Neuron (in vitro differentiated cells): ENCODE measurements around the gene CC2D2A.
"Not testable (repeated sequence)": the region's sequence is repeated elsewhere in the genome, so short reads cannot be mapped to it uniquely, and the experiment has no call there.

Experiments
- H2AFZ ChIP-seq: one replicate; pipeline ENCODE4 v1.6.1; 2013; ENCODE audit warnings: low read depth, mild to moderate bottlenecking, inconsistent platforms, low read length, moderate library complexity
- H3K27me3 ChIP-seq: one replicate; pipeline ENCODE4 v1.6.1; 2013; ENCODE audit warnings: low read length; ENCODE audit not compliant: insufficient read depth
- H3K36me3 ChIP-seq: one replicate; pipeline ENCODE4 v1.6.1; 2013; ENCODE audit warnings: low read length; ENCODE audit not compliant: insufficient read depth
- H3K4me1 ChIP-seq: one replicate; pipeline ENCODE4 v1.6.1; 2013; ENCODE audit warnings: low read length; ENCODE audit not compliant: insufficient read depth
- H3K4me3 ChIP-seq: 2 replicates; pipeline ENCODE4 v1.5.1; 2013; ENCODE audit warnings: mild to moderate bottlenecking, low read length, moderate library complexity
- H3K9me3 ChIP-seq: one replicate; pipeline ENCODE4 v1.6.1; 2013; ENCODE audit warnings: low read length

The CC2D2A gene

DNA sequence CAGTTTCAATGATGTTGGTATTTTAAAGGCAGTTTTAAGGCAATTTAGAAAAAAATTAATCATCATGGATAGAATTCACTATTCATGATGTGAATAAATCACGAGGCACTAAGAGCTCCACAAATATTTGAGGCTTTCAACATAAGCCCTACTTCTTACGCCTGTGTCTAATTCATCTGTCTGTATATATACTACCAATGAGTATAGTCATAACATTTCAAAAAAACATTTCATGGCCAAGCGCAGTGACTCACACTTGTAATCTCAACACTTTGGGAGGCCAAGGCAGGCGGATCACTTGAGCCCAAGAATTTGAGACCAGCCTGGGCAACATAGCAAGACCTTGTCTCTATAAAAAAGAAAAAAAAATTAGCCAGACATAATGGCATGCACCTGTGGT is 129.0 kb downstream of the CC2D2A start:
- no peak overlapping the region for H2AFZ ChIP-seq
- H3K9me3 ChIP-seq, result no peaks in the 10 kb centered on the region
- H3K27me3 ChIP-seq, result no peaks in the 10 kb centered on the region
- no peaks in the 10 kb centered on the region for H3K4me1 ChIP-seq
- H3K36me3 ChIP-seq, result peaks cover 41% of the 10 kb centered on the region
- H3K4me3 ChIP-seq, result no peak overlapping the region

DNA sequence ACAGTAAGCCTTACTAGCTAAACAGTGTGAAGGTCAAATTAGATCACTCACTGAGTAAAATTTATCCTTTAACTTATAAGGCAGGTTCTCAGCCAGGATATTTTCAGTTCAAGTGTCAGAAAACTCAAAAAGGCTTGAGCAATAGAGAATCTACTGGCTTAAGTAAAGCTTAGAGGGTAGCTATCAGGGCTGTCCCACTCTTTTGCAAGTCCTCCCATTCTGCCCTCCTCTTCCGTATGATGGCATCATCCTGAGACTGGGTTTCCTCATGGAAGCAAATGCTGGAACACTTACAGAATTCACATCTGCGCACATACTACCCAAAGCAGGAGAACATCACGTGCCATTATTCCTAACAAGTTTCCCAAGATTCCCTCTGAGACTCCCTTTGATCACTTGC is 130.5 kb downstream of the CC2D2A start:
- peaks cover 5% of the 10 kb centered on the region for H3K4me1 ChIP-seq
- peaks cover 3% of the 10 kb centered on the region for H3K9me3 ChIP-seq
- H3K27me3 ChIP-seq, result no peaks in the 10 kb centered on the region
- no peak overlapping the region for H2AFZ ChIP-seq
- H3K4me3 ChIP-seq, result no peak overlapping the region
- peaks cover 47% of the 10 kb centered on the region for H3K36me3 ChIP-seq

DNA sequence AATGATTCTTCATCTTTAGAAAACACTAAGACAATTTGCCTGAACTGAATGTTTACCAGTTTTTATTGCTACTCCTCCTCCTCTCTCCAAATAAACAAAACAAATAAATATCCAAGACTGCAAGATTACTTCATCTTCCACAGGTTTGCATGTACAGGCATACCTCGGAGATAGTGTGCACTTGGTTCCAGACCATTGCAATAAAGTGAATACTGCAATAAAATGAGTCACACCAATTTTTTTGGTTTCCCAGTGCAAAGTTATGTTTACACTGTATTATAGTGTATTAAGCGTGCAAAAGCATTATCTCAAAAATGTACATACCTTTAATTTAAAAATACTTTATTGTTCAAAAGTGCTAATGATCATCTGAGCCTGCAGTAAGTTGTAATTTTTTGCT is 132.2 kb downstream of the CC2D2A start:
- Histone ChIP-seq H3K4me1 (peaks cover 18% of the 10 kb centered on the region), H3K27me3 (no peaks in the 10 kb centered on the region), H2AFZ (no peak overlapping the region), H3K9me3 (peaks cover 3% of the 10 kb centered on the region), H3K36me3 (peaks cover 47% of the 10 kb centered on the region), H3K4me3 (no peak overlapping the region)

DNA sequence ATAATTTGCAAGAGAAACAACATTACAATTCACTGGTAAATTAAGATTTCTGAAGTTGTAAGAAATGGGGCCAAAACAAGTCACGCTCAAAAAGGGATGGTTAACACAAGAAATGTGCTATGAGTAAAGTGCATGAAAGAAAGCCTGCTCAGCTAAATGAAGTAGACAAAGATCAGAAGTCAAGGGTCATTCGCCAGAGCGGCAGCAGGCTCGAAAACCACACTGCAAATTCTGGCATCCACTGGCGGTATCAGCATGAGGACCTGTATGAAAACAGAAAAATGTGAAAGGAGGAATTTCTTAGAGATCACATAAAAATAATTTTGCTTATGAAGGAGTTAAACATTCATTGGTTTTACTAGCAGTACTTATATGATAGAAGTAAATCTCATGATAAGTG is 135.9 kb downstream of the CC2D2A start:
- Histone ChIP-seq H3K36me3 (peaks cover 46% of the 10 kb centered on the region), H3K27me3 (no peaks in the 10 kb centered on the region), H2AFZ (no peak overlapping the region), H3K9me3 (peaks cover 3% of the 10 kb centered on the region), H3K4me1 (peaks cover 18% of the 10 kb centered on the region), H3K4me3 (no peak overlapping the region)

DNA sequence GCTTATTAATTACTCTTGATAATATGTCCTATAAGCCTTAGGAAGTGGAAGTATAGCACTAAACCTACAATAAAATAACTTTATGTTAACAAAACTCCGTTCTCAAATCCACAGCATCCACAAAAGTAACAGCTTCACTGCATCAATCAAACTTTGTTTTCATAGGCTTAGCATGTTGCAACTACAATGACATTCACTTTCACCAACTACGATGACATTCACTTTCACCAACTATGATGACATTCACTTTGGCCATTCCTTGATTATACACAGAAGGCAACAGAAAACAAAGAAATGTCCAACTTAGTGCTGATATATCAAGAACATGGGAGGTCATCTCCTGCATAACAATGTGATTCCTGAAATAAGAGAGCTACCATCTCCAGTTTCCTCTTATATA is 141.2 kb downstream of the CC2D2A start:
- H3K4me1 ChIP-seq, result peaks cover 6% of the 10 kb centered on the region
- H2AFZ ChIP-seq, result no peak overlapping the region
- H3K27me3 ChIP-seq, result no peaks in the 10 kb centered on the region
- H3K4me3 ChIP-seq, result no peak overlapping the region
- peaks cover 9% of the 10 kb centered on the region for H3K9me3 ChIP-seq
- peaks cover 14% of the 10 kb centered on the region for H3K36me3 ChIP-seq

DNA sequence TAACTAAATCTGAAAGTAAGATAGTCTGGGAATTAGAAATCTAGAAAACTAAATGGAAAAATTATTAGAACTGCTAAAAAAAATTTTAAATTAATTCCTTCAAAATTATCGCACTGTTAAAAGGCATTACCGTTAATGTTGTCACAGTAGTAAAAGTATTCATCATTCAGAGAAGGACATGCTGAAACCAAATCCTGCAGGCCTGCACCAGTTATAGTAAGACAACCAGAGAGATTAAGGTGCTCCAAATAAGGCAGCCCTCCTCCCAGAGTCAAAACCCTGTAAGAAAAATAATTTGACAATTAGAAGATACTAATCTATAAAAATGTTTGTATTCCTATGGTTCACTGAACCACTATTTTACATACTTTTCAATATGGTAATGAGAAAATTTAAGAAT is 142.5 kb downstream of the CC2D2A start:
- Histone ChIP-seq H3K4me3 (no peak overlapping the region), H2AFZ (no peak overlapping the region), H3K36me3 (peaks cover 24% of the 10 kb centered on the region), H3K4me1 (no peaks in the 10 kb centered on the region), H3K27me3 (no peaks in the 10 kb centered on the region), H3K9me3 (peaks cover 16% of the 10 kb centered on the region)

DNA sequence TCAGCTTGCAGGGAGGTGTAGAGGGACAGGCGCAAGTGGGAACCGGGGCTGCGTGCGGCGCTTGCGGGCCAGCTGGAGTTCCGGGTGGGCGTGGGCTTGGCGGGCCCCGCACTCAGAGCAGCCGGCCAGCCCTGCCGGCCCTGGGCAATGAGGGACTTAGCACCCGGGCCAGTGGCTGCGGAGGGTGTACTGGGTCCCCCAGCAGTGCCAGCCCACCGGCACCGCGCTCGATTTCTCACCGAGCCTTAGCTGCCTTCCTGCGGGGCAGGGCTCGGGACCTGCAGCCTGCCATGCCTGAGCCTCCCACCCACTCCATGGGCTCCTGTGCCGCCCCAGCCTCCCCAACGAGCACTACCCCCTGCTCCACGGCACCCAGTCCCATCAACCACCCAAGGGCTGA is 145.2 kb downstream of the CC2D2A start:
- Histone ChIP-seq H3K9me3 (peaks cover 29% of the 10 kb centered on the region), H3K36me3 (peaks cover 28% of the 10 kb centered on the region)
- H2AFZ ChIP-seq, H3K4me3 ChIP-seq, H3K27me3 ChIP-seq, H3K4me1 ChIP-seq: not testable (repeated sequence)

DNA sequence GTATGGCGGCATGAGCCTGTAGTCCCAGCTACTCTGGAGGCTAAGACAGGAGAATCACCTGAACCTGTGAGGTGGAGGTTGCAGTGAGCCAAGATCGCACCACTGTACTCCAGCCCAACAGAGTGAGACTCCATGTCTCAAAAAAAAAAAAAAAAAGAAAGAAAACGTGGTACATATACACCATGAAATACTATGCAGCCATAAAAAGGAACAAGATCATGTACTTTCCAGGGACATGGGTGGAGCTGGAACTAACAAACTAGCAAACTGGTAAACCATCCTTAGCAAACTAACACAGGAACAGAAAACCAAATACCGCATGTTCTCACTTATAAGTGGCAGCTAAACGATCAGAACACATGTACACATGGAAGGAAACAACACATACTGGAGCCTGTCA is 147.7 kb downstream of the CC2D2A start:
- not testable (repeated sequence) for H2AFZ ChIP-seq, H3K4me3 ChIP-seq, H3K27me3 ChIP-seq, H3K4me1 ChIP-seq
- peaks cover 36% of the 10 kb centered on the region for H3K9me3 ChIP-seq
- peaks cover 32% of the 10 kb centered on the region for H3K36me3 ChIP-seq

DNA sequence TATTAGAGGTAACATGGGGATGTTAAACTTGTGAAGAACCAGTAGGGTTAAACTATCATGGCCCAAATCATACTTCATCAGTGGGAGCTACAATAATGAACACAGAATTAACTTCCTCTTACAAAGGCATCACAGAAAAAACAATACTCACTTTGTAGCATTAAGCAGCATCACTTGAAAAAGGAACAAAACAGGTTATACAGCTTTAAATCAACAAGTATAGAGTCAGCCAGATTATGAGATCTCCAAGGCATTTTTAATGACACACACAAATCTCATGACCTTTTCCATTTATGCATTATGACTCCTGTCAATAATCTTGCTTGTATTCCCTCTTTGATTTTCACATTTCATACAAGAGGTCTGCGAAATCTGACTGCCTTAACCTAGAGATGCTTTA is 167.1 kb downstream of the CC2D2A start:
- Histone ChIP-seq H3K36me3 (peaks cover 65% of the 10 kb centered on the region), H3K4me3 (no peak overlapping the region), H3K4me1 (no peaks in the 10 kb centered on the region), H2AFZ (no peak overlapping the region), H3K27me3 (no peaks in the 10 kb centered on the region), H3K9me3 (peaks cover 3% of the 10 kb centered on the region)

DNA sequence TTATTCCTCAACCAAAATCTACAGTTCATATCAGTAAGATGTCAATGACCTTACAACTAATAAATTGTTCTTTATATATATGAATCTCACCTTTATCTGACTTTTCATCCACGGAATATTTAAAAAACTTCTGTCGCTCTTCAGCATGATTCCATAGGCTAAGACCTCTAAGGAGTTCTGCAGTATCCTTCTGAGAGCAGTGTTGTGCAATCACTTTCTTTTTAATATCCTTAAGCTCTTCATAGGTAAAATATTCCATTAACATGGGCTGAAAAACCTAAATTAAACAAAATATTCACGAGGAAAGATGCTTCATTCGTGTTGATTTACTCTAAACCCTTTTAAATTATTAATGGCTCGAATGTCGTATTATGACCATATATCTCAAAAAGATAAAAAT is 168.7 kb downstream of the CC2D2A start:
- Histone ChIP-seq H3K9me3 (peaks cover 2% of the 10 kb centered on the region), H3K4me3 (no peak overlapping the region), H3K36me3 (peaks cover 62% of the 10 kb centered on the region), H3K27me3 (no peaks in the 10 kb centered on the region), H2AFZ (no peak overlapping the region), H3K4me1 (no peaks in the 10 kb centered on the region)

DNA sequence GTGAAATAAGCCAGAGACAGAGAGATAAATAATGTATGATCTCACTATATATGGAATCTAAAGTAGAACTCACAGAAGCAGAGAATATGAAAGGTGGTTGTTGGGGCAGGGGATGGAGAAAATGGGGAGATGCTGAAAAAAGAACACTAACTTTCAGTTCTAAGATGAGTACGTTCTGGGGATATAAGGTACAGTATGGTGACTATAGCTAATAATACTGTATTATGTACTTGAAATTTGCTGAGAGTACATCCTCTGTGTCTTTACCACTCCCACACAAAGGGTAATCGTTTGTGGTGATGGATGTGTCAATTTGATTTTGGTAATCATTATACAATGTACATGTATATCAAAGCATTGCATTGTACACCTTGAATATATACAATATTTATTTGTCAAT is 178.9 kb downstream of the CC2D2A start:
- H3K27me3 ChIP-seq, result no peaks in the 10 kb centered on the region
- H3K4me3 ChIP-seq, result no peak overlapping the region
- H3K9me3 ChIP-seq, result no peaks in the 10 kb centered on the region
- H3K36me3 ChIP-seq, result no peaks in the 10 kb centered on the region
- H2AFZ ChIP-seq, result no peak overlapping the region
- H3K4me1 ChIP-seq, result peaks cover 20% of the 10 kb centered on the region

DNA sequence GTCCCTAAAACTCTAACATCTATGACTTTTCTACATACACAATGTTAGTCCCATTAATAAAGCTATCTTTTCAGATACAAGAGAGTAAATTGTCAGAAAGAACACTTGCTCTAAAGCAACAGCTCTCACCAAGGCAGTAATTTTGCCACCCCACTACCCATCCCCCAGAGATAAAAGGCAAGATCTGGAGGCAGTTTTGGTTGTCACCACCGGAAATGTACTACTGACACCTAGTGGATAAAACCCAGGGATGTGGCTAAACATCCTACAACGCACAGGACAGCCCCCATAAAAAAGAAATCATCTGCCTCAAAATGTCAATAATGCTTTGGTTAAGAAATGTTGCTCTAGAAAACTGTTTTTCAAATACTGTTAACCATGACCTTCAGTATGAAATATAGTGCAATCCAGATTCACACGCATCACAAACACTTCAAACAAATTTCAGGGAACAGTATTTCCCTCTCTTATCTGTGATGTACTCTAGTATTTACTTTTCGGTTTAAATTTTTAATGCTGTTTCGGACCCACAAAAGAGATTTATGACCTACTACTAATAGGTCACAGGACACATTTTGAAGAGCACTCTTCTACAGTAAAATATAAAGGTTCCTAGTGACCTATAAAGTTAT is 180.3 kb downstream of the CC2D2A start:
- H2AFZ ChIP-seq, result no peak overlapping the region
- no peaks in the 10 kb centered on the region for H3K9me3 ChIP-seq
- peaks cover 20% of the 10 kb centered on the region for H3K4me1 ChIP-seq
- H3K27me3 ChIP-seq, result no peaks in the 10 kb centered on the region
- H3K4me3 ChIP-seq, result no peak overlapping the region
- no peaks in the 10 kb centered on the region for H3K36me3 ChIP-seq
